SIG-M5 treated with dmso at 0.1 percent for 504 hours (cell line): ENCODE measurements around the gene DHX38.

Source experiments
- DNase-seq: peaks from one replicate; lab custom pipeline; 2025; ENCODE audit not compliant: unreplicated experiment; lab: John Stamatoyannopoulos, UW

Gene DHX38

GRCh38 chr16:72162105-72162692 is 68.6 kb downstream of the DHX38 start:
- DNase-seq = peak; percentile 3
